MCF 10A (cell line): ENCODE results near the gene MAP3K8. TPM values are rescaled to one million over a fixed set of nuclear protein-coding genes. Genes with fewer than 3 reads are reported as not detected.

Source experiments
- BruUV-seq: library from RNA; stranded (reverse); fragments of 400-500 nt; replicated peaks from 2 replicates; lab custom pipeline; 2021; lab: Mats Ljungman, UMichigan
- CTCF ChIA-PET: fragments of 300-600 bp; sonication (Branson Sonifier 250); formaldehyde crosslinking; extraction: SDS; loops from one replicate; lab custom pipeline; 2021; ENCODE audit warnings: antibody characterized with exemption, inconsistent platforms; lab: Yijun Ruan, JAX
- POLR2A ChIA-PET: fragments of 300-600, 350-650 bp; sonication (Branson Sonifier 250); formaldehyde crosslinking; extraction: SDS; loops from one replicate; lab custom pipeline; 2020; ENCODE audit warnings: antibody characterized with exemption, inconsistent platforms; lab: Yijun Ruan, JAX
- DNase-seq: peaks from one replicate; pipeline ENCODE4 v3.0.0-alpha.2; 2018; ENCODE audit not compliant: unreplicated experiment
- H3K27ac Mint-ChIP-seq: one replicate; pipeline ENCODE4 v1.8.0; 2022; ENCODE audit warnings: mild to moderate bottlenecking, low read depth, mixed read lengths; ENCODE audit not compliant: unreplicated experiment
- H3K27me3 Mint-ChIP-seq: one replicate; pipeline ENCODE4 v1.8.0; 2022; ENCODE audit warnings: mixed read lengths; ENCODE audit not compliant: insufficient read depth, unreplicated experiment
- H3K36me3 Mint-ChIP-seq: one replicate; pipeline ENCODE4 v1.8.0; 2022; ENCODE audit warnings: mild to moderate bottlenecking, moderate library complexity, mixed read lengths; ENCODE audit not compliant: insufficient read depth, unreplicated experiment
- H3K4me1 Mint-ChIP-seq: one replicate; pipeline ENCODE4 v1.8.0; 2022; ENCODE audit warnings: mixed read lengths; ENCODE audit not compliant: insufficient read depth, unreplicated experiment
- H3K4me3 Mint-ChIP-seq: one replicate; pipeline ENCODE4 v1.8.0; 2022; ENCODE audit warnings: mild to moderate bottlenecking, moderate library complexity, mixed read lengths; ENCODE audit not compliant: unreplicated experiment
- H3K9me3 Mint-ChIP-seq: one replicate; pipeline ENCODE4 v1.8.0; 2022; ENCODE audit warnings: mixed read lengths; ENCODE audit not compliant: unreplicated experiment
- intact Hi-C: fragments of 100-400 bp; cut with micrococcal nuclease; formaldehyde crosslinking; loops from 2 replicates; pipeline ENCODE4 v1.14.1; 2022
- total RNA-seq: library from RNA; stranded (reverse); gene quantifications from 2 replicates; pipeline ENCODE4 v1.2.3, GENCODE V29; 2022
- TF ChIP-seq, protein P1 (sequence below): fragments of 200-600 bp; IDR thresholded peaks from one replicate; pipeline ENCODE4 v1.8.0; 2022; ENCODE audit warnings: antibody characterized with exemption, mild to moderate bottlenecking; ENCODE audit not compliant: unreplicated experiment

The MAP3K8 gene
- total RNA-seq, 1 experiment from 2014 or later = 1.5 TPM

DNA sequence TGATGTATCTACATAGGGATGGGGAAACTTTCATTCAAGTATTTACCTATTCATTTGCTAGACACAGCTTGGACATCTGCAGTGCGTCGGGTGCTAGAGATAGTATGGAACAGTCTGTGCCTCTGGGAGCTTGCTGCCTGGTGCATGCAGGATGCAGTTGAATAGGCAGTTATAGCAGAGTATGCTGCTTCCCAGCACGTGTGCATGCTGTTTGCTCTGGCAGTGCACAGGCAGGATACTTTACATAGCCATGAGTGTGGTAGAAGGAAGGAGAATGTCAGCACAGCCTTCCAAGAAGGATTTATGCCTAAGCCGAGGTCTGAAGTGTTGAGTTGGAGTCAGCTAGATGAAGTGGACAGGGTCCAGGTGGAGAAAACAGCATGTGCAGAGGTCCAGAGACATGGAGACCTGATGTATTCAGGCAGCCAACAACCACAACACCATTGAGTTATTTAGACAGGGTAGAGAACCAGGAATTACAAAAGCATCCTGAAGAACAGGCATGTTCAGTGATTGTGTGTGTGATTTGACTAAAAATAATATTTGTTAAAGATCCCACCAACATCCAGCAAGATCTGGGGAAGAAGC lies 8.1 kb downstream of the MAP3K8 start:
- H3K36me3 Mint-ChIP-seq = peaks cover 58% of the 10 kb centered on the region
- intact Hi-C loops = no loop called here
- H3K27ac Mint-ChIP-seq = no peak overlapping the region
- H3K4me1 Mint-ChIP-seq = peaks cover 13% of the 10 kb centered on the region
- H3K4me3 Mint-ChIP-seq = no peak overlapping the region
- TF ChIP-seq, protein P1, sequence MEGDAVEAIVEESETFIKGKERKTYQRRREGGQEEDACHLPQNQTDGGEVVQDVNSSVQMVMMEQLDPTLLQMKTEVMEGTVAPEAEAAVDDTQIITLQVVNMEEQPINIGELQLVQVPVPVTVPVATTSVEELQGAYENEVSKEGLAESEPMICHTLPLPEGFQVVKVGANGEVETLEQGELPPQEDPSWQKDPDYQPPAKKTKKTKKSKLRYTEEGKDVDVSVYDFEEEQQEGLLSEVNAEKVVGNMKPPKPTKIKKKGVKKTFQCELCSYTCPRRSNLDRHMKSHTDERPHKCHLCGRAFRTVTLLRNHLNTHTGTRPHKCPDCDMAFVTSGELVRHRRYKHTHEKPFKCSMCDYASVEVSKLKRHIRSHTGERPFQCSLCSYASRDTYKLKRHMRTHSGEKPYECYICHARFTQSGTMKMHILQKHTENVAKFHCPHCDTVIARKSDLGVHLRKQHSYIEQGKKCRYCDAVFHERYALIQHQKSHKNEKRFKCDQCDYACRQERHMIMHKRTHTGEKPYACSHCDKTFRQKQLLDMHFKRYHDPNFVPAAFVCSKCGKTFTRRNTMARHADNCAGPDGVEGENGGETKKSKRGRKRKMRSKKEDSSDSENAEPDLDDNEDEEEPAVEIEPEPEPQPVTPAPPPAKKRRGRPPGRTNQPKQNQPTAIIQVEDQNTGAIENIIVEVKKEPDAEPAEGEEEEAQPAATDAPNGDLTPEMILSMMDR = no peak
- POLR2A ChIA-PET = interaction anchor here (0.6 kb wide), 1 partner anchor 119 kb away, joined by 3 read pairs; no protein-coding TSS in a partner anchor
- DNase-seq = no peak
- no TSS peak for BruUV-seq
- no peaks in the 10 kb centered on the region for H3K9me3 Mint-ChIP-seq
- CTCF ChIA-PET = interaction anchor here (0.6 kb wide), 1 partner anchor 92 kb away, joined by 3 read pairs; no protein-coding TSS in a partner anchor
- H3K27me3 Mint-ChIP-seq = no peaks in the 10 kb centered on the region

DNA sequence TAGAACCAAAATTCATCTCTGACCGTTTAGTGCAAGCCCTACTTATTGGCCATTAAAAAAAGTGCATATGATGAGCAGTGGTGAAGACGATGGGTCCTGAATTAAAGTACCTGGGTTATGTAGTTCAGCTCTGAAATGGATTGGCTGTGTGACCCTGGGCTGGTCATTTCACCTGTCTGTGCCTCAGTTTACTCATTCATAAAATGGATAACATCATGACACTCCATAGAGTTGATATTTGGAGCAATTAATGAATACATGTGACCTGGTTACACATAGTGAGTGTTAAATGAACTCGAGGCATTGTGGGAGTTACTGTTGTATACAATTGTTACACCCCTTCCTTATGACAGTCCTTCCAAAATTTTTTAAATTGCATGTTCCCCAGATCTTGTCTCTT lies 9.1 kb downstream of the MAP3K8 start:
- no peaks in the 10 kb centered on the region for H3K9me3 Mint-ChIP-seq
- H3K27me3 Mint-ChIP-seq = no peaks in the 10 kb centered on the region
- POLR2A ChIA-PET = no interaction called here
- DNase-seq = no peak
- intact Hi-C loops = no loop called here
- H3K36me3 Mint-ChIP-seq = peaks cover 59% of the 10 kb centered on the region
- H3K27ac Mint-ChIP-seq = no peak overlapping the region
- TF ChIP-seq, protein P1 = no peak
- peaks cover 20% of the 10 kb centered on the region for H3K4me1 Mint-ChIP-seq
- no TSS peak for BruUV-seq
- no peak overlapping the region for H3K4me3 Mint-ChIP-seq
- CTCF ChIA-PET = interaction anchor here (0.8 kb wide), 1 partner anchor 51 kb away, joined by 4 read pairs; no protein-coding TSS in a partner anchor

DNA sequence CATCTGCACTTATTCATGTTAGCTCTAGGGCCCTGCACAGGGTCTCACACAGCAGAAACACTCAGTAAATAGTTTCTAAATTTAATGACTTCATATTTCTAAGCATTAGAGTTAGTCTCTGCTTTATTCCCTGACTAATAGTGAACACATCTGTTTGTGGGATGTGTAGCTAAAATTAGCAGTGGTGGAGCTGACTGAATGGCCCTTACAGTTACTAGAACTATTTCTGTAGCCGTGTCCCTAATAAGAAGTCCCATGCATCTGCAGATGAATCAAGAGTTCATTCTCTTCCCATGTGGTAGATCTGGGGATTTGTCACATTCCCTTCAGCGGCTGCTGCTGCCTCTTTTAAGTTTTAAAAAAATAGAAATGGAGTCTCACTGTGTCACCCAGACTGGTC lies 11.7 kb downstream of the MAP3K8 start:
- H3K27me3 Mint-ChIP-seq = no peaks in the 10 kb centered on the region
- TF ChIP-seq, protein P1 = no peak
- intact Hi-C loops = no loop called here
- no peak overlapping the region for H3K27ac Mint-ChIP-seq
- no peak for DNase-seq
- H3K4me1 Mint-ChIP-seq = peaks cover 20% of the 10 kb centered on the region
- BruUV-seq = no TSS peak
- H3K36me3 Mint-ChIP-seq = peaks cover 62% of the 10 kb centered on the region
- no peaks in the 10 kb centered on the region for H3K9me3 Mint-ChIP-seq
- CTCF ChIA-PET = interaction anchor here (0.6 kb wide), 1 partner anchor 32 kb away, joined by 4 read pairs; no protein-coding TSS in a partner anchor
- POLR2A ChIA-PET = interaction anchor here (0.8 to 4.7 kb wide), 2 partner anchors 9 to 11 kb away, joined by 4 to 95 read pairs; partner anchors contain the start of gene MAP3K8
- H3K4me3 Mint-ChIP-seq = no peak overlapping the region

DNA sequence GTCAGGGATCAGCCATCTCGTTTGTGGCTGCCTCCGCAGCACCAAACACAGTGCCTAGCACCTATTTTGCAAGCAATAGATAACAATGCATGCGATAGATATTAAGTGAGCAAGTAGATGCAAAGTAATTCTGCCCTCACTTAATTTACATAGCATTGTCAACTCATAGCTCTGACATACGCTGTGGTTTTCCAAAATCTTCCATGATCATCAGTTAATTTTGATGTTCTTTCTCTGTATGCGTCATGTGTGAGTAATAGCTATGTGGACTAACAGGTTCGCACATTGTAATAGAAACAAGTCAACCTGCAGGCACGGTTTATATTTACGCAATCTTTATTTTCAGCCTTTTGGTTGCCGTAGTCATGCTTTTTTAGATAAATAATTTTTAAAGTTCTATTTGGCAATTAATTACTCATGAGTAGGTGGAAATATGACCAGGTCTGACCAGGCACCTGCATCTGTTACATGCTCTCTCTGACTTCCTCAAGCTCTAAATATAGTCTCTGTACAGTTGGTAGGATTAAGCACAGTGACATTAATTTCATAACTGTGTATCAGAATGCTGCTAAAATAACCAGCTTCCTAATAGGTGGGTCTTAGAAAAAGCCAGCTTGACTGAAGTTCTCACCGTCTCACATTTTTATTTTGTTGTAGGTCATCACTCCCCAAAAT lies 13.3 kb downstream of the MAP3K8 start:
- BruUV-seq = no TSS peak
- intact Hi-C loops = no loop called here
- Mint-ChIP-seq H3K36me3 (peaks cover 64% of the 10 kb centered on the region), H3K4me1 (peaks cover 20% of the 10 kb centered on the region), H3K4me3 (peak overlapping the region; percentile 44), H3K27me3 (no peaks in the 10 kb centered on the region), H3K27ac (peak overlapping the region; percentile 91), H3K9me3 (no peaks in the 10 kb centered on the region)
- DNase-seq = peak; percentile 94
- CTCF ChIA-PET = interaction anchor here (0.5 to 1.0 kb wide), 5 partner anchors 18 to 89 kb away, joined by 3 to 4 read pairs (median 3); no protein-coding TSS in a partner anchor
- POLR2A ChIA-PET = interaction anchor here (0.6 to 4.7 kb wide), 8 partner anchors 10 to 181 kb away, joined by 3 to 95 read pairs (median 4); partner anchors contain the start of gene MAP3K8
- TF ChIP-seq, protein P1 = no peak
